Activated naive CD4-positive, alpha-beta T cell treated with anti-CD3 and anti-CD28 coated beads, Interleukin-2, amount 50 U/mL, for 24 hours (primary cell): Measurements from ENCODE around the gene ITIH2.

ENCODE experiments used
- H3K27ac Mint-ChIP-seq: one replicate; pipeline ENCODE4 v1.8.0; 2021; ENCODE audit warnings: mild to moderate bottlenecking, mixed read lengths
- H3K27me3 Mint-ChIP-seq: one replicate; pipeline ENCODE4 v1.8.0; 2021; ENCODE audit warnings: mixed read lengths
- H3K36me3 Mint-ChIP-seq: one replicate; pipeline ENCODE4 v1.8.0; 2021; ENCODE audit warnings: mixed read lengths
- H3K4me1 Mint-ChIP-seq: one replicate; pipeline ENCODE4 v1.8.0; 2021; ENCODE audit warnings: mixed read lengths
- H3K4me3 Mint-ChIP-seq: one replicate; pipeline ENCODE4 v1.8.0; 2021; ENCODE audit warnings: mild to moderate bottlenecking, mixed read lengths
- H3K9me3 Mint-ChIP-seq: one replicate; pipeline ENCODE4 v1.8.0; 2021; ENCODE audit warnings: mixed read lengths

The ITIH2 gene

DNA sequence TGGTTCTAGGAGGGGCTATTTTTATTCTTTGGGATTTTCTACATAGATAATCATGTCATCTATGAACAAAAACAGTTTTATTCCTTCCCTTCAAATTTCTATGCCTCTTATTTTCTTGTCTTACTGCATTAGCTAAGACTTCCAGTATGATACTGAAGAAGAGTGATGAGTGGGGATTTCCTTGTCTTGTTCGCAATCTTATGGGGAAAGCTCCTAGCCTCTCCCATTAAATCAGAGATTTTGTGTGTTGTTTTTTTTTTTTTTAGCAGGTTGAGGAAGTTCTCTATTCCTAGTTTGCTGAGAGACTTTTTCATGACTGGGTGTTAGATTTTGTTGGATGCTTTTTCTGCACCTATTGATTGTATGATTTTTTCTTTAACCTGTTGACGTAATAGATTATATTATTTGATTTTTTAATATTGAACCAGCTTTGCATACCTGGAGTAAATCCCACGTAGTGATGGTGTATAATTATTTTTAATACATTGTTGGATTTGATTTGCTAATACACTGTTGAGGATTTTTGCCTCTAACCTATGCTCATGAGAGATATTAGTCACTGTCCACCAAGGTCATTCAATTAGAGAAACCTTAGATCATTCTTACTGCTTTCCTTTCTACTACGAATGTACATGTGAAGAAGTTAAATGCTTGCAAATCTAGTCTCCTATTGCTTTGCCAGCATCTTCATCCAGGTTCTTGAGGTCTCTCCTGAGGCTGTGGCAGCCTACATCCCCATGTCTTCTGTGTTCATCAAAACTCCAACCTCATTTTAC lies 91.3 kb downstream of the ITIH2 start:
- H3K4me1 Mint-ChIP-seq = peaks cover 76% of the 10 kb centered on the region
- no peaks in the 10 kb centered on the region for H3K9me3 Mint-ChIP-seq
- no peaks in the 10 kb centered on the region for H3K27me3 Mint-ChIP-seq
- no peak overlapping the region for H3K27ac Mint-ChIP-seq
- no peak overlapping the region for H3K4me3 Mint-ChIP-seq
- peaks cover 15% of the 10 kb centered on the region for H3K36me3 Mint-ChIP-seq

DNA sequence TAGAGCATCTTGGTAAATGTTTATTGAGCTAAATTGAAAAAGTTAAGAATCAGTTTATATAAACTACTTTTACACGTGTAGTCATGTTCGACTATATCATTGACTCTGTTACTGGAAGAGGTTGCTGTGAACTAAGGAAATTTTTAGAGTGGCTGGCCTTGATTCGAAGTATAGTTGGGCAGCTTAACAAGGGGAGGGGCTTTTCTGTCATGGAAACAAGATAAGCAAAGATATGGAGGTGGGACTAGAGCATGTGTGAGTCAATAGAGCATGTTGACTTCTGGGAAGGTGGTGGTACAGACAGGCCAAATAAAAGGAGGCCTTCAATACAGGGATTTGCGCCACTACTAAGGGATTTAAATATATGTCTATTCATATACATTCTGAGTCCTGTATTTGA lies 92.5 kb downstream of the ITIH2 start:
- H3K9me3 Mint-ChIP-seq = no peaks in the 10 kb centered on the region
- no peak overlapping the region for H3K4me3 Mint-ChIP-seq
- peaks cover 16% of the 10 kb centered on the region for H3K36me3 Mint-ChIP-seq
- peaks cover 65% of the 10 kb centered on the region for H3K4me1 Mint-ChIP-seq
- H3K27ac Mint-ChIP-seq = peak overlapping the region; percentile 76
- no peaks in the 10 kb centered on the region for H3K27me3 Mint-ChIP-seq

DNA sequence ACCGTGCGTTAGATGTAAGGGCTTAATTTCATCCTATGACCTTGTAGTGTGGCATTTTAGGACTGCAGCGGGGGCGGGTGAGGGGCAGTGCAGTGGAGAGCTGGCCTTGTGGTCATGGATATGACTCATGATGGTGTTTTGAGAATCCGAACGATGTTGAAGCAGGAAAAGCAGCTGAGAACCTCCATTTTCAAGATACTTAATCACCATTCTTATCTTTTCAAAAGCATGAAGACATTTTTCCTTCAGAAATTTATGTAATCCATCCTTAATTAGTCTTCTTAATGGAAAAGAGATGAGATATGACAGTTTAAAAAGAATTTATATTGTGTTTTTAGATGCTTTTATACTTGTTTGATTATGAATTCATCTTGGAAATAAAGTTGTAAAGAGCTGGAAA lies 94.5 kb downstream of the ITIH2 start:
- H3K27me3 Mint-ChIP-seq = no peaks in the 10 kb centered on the region

More for the DNA sequence above, 94.5 kb downstream of the ITIH2 start:
- peaks cover 45% of the 10 kb centered on the region for H3K4me1 Mint-ChIP-seq
- peaks cover 12% of the 10 kb centered on the region for H3K36me3 Mint-ChIP-seq
- no peaks in the 10 kb centered on the region for H3K9me3 Mint-ChIP-seq
- no peak overlapping the region for H3K27ac Mint-ChIP-seq
- no peak overlapping the region for H3K4me3 Mint-ChIP-seq
